ENCODE measurements around the gene PTPRN2. TPM values are rescaled to one million over a fixed set of nuclear protein-coding genes. Genes with fewer than 3 reads are reported as not detected.
A peak's percentile ranks its signal among the peaks of the same experiment; 100 is the strongest.

Gene PTPRN2
- total and polyA plus RNA-seq, 2 donors from 2014 or later = 4.8 to 6.2 TPM

DNA sequence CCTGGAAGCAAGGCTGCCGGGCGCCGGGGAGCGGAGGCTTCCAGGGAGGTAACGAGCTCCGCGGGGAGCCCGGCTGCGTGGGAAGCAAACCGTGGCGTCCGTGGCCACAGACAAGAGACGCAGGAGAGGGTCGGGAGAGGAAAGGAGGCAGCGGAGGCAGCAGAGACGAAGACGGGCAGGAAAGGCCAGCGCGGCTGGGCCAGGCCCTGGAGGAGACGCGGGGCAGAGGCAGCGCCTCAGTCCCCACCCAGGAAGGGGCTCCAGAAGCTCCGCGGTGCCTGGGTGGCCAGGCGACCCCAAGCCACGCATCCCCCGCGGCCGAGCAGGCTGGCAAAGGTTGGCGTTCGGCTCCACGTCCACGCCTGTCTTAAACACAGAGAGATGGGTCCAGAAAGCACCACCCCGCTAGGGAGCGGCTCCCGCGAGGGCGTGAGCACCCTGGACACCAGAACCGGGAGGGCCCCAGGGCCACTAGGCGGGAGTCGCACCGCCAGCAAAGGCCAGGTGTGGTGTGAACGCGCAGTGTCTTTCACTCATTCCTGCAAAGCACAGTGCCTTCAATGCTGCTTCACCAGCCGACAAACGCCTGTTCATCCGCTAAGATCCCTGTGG is 97.3 kb downstream of the PTPRN2 start:
- Histone ChIP-seq H3K27ac (ENCODE audit: low read depth in 2 of 2, low read length in 2 of 2) (no peak overlapping the region), H3K27me3 (ENCODE audit: control insufficient read depth, insufficient read depth, low read length) (no peaks in the 10 kb centered on the region), H3K9me3 (ENCODE audit: control insufficient read depth in 2 of 3, insufficient read depth in 1 of 3, low read length in 3 of 3) (peaks cover 0 to 3% (median 0%) of the 10 kb centered on the region in 3 donors), H3K9ac (ENCODE audit: low read length in 3 of 3) (no peak overlapping the region), H3K4me1 (ENCODE audit: control insufficient read depth in 2 of 3, insufficient read depth in 2 of 3, low read depth in 1 of 3, low read length in 3 of 3) (no peaks in the 10 kb centered on the region), H3K4me3 (ENCODE audit: low read length in 3 of 3) (no peak overlapping the region), H3K36me3 (ENCODE audit: control insufficient read depth in 2 of 3, insufficient read depth in 3 of 3, low read length in 3 of 3) (no peaks in the 10 kb centered on the region)
- FAIRE-seq (no peak), DNase-seq (peak in 1 of 5 donors; percentile 60)
- TF ChIP-seq, protein P1, sequence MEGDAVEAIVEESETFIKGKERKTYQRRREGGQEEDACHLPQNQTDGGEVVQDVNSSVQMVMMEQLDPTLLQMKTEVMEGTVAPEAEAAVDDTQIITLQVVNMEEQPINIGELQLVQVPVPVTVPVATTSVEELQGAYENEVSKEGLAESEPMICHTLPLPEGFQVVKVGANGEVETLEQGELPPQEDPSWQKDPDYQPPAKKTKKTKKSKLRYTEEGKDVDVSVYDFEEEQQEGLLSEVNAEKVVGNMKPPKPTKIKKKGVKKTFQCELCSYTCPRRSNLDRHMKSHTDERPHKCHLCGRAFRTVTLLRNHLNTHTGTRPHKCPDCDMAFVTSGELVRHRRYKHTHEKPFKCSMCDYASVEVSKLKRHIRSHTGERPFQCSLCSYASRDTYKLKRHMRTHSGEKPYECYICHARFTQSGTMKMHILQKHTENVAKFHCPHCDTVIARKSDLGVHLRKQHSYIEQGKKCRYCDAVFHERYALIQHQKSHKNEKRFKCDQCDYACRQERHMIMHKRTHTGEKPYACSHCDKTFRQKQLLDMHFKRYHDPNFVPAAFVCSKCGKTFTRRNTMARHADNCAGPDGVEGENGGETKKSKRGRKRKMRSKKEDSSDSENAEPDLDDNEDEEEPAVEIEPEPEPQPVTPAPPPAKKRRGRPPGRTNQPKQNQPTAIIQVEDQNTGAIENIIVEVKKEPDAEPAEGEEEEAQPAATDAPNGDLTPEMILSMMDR (IDR thresholded peaks at IDR 0.05; ENCODE audit: borderline replicate concordance, extremely low read depth, insufficient read depth) = no peak
- intact Hi-C loops (cut with DNase I) = no loop called here

DNA sequence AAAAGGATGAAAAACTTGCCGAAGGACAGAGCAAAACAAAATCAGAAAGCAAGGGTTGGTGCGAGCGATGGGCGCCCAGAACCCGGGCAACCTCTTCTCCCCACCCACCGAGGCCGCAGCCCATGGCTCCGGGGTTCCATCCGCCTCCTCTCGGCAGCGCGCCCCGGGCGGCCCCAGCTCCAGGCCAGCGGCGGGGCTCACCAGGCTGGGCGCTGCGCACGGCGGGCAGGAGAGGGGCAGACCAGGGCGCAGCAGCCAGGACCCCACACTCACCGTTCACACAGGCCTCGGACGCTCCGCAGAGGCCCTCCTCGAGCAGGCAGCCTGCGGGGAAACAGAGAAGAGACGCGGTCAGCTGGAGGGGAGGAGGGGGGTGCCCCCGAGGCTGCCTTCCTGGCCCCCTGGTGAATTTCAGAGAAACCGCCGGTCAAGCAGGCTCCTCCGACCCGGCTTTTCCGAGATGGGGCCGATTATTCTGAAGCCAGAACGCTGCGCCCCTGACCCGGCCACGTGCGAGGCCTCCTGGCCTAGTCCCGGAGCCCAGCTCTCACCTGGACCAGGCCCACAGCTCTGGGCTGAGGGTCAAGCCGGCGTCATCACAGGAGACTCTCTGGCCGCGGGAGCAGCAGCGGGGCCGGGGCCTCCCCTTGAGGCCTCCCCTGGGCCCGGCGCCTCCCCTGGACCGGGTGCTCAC is 98.0 kb downstream of the PTPRN2 start:
- DNase-seq = peak in 1 of 5 donors; percentile 62
- no peaks in the 10 kb centered on the region for H3K27me3 ChIP-seq (ENCODE audit: control insufficient read depth, insufficient read depth, low read length)
- H3K36me3 ChIP-seq (ENCODE audit: control insufficient read depth in 2 of 3, insufficient read depth in 3 of 3, low read length in 3 of 3) = no peaks in the 10 kb centered on the region
- no peak overlapping the region for H3K27ac ChIP-seq (ENCODE audit: low read depth in 2 of 2, low read length in 2 of 2)
- H3K4me3 ChIP-seq (ENCODE audit: low read length in 3 of 3) = no peak overlapping the region
- no peaks in the 10 kb centered on the region for H3K4me1 ChIP-seq (ENCODE audit: control insufficient read depth in 2 of 3, insufficient read depth in 2 of 3, low read depth in 1 of 3, low read length in 3 of 3)
- peaks cover 0 to 3% (median 0%) of the 10 kb centered on the region in 3 donors for H3K9me3 ChIP-seq (ENCODE audit: control insufficient read depth in 2 of 3, insufficient read depth in 1 of 3, low read length in 3 of 3)
- no peak for FAIRE-seq
- intact Hi-C loops (cut with DNase I) = no loop called here
- no peak overlapping the region for H3K9ac ChIP-seq (ENCODE audit: low read length in 3 of 3)
- TF ChIP-seq, protein P1 (IDR thresholded peaks at IDR 0.05; ENCODE audit: borderline replicate concordance, extremely low read depth, insufficient read depth) = no peak

DNA sequence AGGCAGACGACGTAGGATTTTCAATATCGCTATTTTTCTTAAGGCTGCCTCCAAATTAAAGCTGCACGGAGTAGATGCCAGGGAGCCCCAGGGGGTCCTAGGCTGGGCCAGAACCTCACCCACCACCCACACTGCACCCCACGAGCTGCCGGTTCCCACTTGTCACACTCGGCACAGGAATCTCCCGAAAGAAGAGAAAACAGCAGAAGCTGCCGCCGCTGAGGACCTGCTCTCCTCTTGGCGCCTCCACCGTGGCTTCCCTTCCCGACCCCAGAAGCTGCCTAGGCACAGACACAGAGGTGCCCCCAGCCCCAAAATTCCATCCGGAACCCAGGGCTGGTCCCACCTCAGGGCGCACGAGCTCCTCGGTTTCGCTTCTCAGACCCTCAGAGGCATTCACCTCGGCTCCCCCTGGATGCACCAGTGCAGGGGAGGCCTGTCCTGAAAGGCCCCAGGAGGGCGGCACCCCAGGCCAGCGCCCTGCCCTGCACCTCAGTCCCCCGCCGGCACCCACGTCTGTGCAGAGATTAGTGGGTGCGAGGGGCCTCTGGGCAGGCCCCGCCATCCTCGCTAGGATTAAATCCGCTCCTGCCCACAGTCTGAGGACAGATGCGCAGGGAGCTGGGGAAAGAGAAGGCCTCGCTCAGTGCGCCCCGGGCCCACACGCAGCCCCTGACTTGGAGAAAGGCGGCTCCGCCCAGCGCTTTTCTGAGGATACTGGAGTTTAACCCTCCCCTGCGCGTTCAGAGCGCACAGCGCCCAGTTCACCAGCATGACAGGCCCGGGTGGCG is 99.2 kb downstream of the PTPRN2 start:
- TF ChIP-seq, protein P1 (IDR thresholded peaks at IDR 0.05; ENCODE audit: borderline replicate concordance, extremely low read depth, insufficient read depth) = no peak
- no peaks in the 10 kb centered on the region for H3K36me3 ChIP-seq (ENCODE audit: control insufficient read depth in 2 of 3, insufficient read depth in 3 of 3, low read length in 3 of 3)
- H3K9me3 ChIP-seq (ENCODE audit: control insufficient read depth in 2 of 3, insufficient read depth in 1 of 3, low read length in 3 of 3) = peaks cover 0 to 3% (median 0%) of the 10 kb centered on the region in 3 donors
- intact Hi-C loops (cut with DNase I) = no loop called here
- no peak overlapping the region for H3K4me3 ChIP-seq (ENCODE audit: low read length in 3 of 3)
- H3K9ac ChIP-seq (ENCODE audit: low read length in 3 of 3) = no peak overlapping the region
- FAIRE-seq = no peak
- H3K27me3 ChIP-seq (ENCODE audit: control insufficient read depth, insufficient read depth, low read length) = no peaks in the 10 kb centered on the region
- no peaks in the 10 kb centered on the region for H3K4me1 ChIP-seq (ENCODE audit: control insufficient read depth in 2 of 3, insufficient read depth in 2 of 3, low read depth in 1 of 3, low read length in 3 of 3)
- DNase-seq = peak in 1 of 5 donors; percentile 55
- no peak overlapping the region for H3K27ac ChIP-seq (ENCODE audit: low read depth in 2 of 2, low read length in 2 of 2)

Data from kidney (tissue), 14 donors.